DMS 273 treated with DMSO at 0.1 percent for 48 hours (cell line): ENCODE results near the gene NUMA1.
A peak's percentile ranks its signal among the peaks of the same experiment; 100 is the strongest.

Source experiments
- DNase-seq: peaks from one replicate; lab custom pipeline; 2025; lab: John Stamatoyannopoulos, UW

NUMA1 gene

GRCh38 chr11:72061739-72062396 lies 18.5 kb downstream of the NUMA1 start:
- DNase-seq = no peak

DNA sequence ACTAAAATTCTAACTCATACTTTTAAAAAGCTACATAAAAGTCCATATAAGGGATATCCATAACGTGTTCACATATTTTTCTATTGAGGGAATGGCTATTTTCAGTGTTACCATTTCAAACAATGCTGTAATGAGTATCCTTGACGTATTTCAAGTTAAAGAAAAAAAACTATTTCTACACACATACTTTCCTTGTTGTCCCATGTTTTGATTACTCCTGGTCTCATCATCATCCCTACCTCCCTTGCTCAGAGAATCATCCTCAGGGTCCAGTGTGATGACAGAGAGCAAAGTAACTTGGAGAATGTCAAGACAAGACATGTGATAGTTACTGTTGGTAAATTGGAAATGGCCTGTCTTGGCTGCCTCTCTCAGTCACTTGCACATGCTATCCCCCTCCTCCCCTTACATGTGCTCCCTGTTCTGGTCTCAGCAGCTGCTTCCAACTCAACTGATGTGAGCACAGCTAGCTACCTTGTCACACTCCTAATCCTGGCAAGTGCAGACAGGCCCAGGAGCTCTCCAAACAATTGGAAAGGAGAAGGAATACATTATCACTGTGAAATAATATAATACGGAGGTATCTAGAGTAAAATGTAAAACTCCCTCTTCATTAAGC lies 21.8 kb downstream of the NUMA1 start:
- no peak for DNase-seq

GRCh38 chr11:72048766-72049460 lies 31.4 kb downstream of the NUMA1 start:
- no peak for DNase-seq

GRCh38 chr11:72045849-72046248 lies 34.5 kb downstream of the NUMA1 start:
- DNase-seq = no peak

- DNase-seq = no peak
Observed at GRCh38 chr11:72042064-72042745, 38.1 kb downstream of the NUMA1 start.

DNA sequence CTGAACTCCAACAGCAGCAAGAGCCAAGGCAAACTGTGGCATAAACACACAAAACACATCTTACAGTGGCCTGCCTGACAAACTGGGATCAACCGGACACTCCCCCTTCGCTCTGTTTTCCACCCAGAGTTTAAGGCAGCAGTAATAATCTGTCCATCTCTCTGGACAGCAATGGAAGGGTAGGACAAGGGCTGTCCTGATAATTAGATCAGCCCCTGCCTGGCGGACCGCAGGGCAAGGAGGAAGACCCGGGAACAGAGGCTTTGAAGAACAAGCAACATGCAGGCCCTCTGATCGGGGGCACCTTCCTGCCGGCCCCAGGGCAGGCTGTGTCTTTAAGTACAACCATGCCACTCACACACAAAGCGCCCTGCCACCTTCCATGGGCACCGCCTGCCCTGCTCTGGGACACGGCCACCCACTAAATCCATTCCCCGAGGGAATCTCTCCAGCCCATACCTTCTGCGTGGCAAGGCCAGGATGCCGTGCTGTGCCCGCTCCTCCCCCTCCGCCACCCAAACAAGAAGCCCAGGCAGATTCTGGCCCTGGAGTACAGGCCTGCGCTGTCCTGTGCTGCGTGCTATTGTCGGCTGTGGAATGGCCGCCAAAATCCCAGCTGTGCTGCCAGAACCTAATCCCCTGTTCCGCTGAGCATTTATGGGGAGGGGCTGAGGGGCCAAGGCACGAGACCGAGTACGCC lies 38.8 kb downstream of the NUMA1 start:
- DNase-seq = peak; percentile 44

GRCh38 chr11:72040491-72041363 lies 39.6 kb downstream of the NUMA1 start:
- peak; percentile 65 for DNase-seq

DNA sequence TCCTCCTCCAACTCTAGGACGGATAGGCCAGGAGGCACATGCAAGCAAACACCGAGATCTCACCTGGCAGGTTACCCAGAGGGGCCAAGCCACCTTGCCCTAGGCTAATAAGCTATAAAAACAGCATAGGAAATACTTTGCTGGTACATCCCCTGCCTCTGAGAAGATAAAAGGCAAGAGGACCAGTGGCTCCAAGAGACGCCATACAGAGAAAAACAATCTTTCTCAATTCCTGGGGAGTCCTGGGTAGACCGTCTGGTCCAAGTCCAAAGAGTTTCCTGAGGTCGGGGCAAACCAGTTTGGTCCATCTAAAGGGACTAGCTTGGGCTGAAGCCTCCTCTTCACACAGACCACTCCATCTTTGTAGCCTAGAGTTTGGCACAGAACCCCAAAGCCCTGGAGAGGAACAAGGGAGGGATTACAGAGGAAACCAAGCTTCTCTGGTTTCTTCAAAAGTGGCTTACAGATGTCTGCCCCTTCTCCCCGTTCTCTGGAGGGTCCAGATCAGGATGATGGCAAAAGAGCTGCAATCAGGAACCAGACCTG lies 40.4 kb downstream of the NUMA1 start:
- DNase-seq = no peak

DNA sequence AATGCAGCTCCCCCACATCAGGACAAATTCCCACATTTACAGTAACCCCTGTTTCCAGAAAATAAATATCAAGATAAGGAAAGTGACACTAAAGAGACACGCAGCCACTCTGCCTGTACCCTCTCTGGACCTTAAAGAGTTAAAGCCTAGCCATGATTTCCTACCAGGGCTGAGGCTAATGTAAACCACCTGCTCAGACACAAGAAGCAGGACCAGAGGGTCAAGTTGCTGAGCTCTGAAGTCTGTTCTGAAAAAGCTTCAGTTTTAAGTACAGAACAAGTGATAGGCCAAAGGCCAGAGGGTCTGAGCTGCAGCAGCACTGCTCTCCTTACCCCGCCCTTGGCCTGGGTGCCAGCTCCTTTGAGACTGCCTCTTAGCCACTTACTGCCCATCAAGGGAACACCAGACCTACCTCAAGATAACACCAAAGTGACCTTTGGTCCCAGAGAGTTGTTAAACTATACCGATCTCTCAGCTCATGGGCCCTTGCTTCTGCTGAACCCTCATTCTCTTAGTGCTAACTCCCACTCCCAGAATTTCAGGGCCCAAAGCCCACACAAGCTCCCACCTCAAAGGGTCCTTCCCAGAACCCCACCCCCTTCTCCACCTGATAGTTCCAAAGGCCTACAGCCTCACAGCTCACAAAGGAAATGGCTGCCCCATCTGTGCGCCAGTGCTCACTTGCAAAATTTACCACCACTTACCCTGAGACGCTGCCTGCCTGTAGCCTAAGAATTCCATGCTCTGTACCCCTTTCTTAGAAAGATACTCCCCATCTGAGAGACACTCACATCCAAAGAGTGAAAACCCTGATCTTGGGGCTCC lies 41.1 kb downstream of the NUMA1 start:
- DNase-seq = no peak

DNA sequence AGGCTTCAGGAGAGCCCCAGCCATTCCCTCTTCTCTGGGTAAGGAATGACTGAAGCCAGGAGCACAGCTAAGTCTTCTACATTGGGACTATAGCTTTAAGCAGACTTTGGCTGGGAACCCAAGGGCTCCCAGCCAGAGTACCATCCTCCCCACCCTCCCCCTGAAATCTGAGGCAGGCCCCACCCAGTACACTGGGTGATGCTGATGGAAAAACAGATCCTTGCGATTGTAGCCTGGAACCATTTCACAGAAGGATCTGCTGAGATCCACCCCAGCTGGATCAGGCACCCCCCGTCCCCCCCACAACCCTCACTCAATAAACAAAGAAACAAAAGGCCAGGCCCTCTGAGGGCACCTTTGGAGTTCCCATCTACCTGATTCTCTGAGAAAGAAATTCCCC lies 41.9 kb downstream of the NUMA1 start:
- DNase-seq = no peak

- DNase-seq = no peak
Observed at GRCh38 chr11:72037554-72038311, 42.6 kb downstream of the NUMA1 start.

DNA sequence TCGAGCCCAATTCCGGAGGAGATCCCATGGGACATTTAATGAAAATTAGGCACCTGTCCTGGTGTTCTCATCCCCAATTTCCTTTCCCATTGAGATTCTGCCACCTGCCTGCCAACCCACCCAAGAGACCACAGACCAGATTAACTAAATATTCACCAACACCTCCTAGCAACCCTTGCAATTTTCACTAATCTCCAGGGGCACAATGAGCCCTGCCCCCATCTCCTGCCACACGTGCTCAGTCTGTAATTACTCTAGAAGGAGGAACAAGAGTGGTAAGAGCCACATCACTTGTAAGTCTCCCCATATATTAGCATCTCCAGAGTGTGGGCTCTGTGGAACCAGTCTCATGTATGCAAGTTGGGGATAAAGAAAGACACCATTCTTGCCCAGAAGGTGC lies 43.7 kb downstream of the NUMA1 start:
- no peak for DNase-seq

GRCh38 chr11:72030472-72031045 lies 49.8 kb downstream of the NUMA1 start:
- no peak for DNase-seq

- DNase-seq = no peak
Observed at GRCh38 chr11:72026090-72026489, 54.3 kb downstream of the NUMA1 start.

- DNase-seq = no peak
Observed at GRCh38 chr11:72024069-72024754, 56.1 kb downstream of the NUMA1 start.

GRCh38 chr11:72023335-72023734 lies 57.0 kb downstream of the NUMA1 start:
- no peak for DNase-seq

- no peak for DNase-seq
Observed at GRCh38 chr11:72018171-72018570, 62.2 kb downstream of the NUMA1 start.

GRCh38 chr11:72015511-72016061 lies 64.8 kb downstream of the NUMA1 start:
- DNase-seq = no peak
